ENCODE measurements around the gene DLL4. TPM values are rescaled to one million over a fixed set of nuclear protein-coding genes. Genes with fewer than 3 reads are reported as not detected.

Gene DLL4
- total RNA-seq, 1 donor from 2014 or later: 0.50 TPM

DNA sequence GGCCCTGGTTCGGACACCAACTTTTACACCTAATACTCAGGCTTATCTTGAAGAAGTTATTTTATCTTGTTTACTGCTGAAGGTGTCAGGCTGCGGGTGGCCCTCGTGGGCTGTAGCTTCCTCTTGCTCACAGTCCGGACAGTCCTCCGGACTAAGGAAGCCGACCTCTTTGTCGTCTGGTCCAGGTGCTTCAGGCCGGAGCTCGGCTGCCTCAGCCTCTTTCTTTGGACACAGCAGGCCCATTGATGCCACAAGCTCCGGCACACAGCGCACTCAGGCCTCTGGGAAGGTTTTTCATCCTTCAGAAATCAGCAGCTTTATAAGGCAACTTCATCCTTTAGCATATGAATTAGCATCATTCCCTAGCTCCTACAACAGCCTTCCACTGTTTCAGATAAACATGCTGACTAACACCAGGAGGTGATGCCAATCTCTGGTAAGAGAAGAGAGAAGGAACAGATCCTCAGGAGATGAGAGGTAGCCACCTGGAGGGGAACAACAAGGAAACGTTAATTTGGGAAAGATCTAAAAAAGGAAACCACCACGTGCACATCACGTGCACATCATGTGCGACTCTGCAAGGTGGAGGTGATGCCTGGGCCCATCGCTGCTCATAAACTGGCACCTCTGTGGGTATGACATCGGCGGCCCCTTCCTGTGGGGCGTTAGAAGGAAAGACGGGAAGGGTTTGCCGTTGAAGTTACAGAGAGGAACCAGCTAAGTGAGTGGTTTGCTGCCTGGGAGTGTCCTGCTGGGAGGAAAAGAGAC is 19.8 kb downstream of the DLL4 start:
- no peak for DNase-seq (ENCODE audit: low read depth)
- no peaks in the 10 kb centered on the region for H3K36me3 ChIP-seq (ENCODE audit: control insufficient read depth, insufficient read depth, low read length)
- no peak overlapping the region for H3K4me3 ChIP-seq (ENCODE audit: low read depth, low read length)
- H3K27me3 ChIP-seq (ENCODE audit: control insufficient read depth, insufficient read depth, low read length): no peaks in the 10 kb centered on the region
- TF ChIP-seq, protein P1, sequence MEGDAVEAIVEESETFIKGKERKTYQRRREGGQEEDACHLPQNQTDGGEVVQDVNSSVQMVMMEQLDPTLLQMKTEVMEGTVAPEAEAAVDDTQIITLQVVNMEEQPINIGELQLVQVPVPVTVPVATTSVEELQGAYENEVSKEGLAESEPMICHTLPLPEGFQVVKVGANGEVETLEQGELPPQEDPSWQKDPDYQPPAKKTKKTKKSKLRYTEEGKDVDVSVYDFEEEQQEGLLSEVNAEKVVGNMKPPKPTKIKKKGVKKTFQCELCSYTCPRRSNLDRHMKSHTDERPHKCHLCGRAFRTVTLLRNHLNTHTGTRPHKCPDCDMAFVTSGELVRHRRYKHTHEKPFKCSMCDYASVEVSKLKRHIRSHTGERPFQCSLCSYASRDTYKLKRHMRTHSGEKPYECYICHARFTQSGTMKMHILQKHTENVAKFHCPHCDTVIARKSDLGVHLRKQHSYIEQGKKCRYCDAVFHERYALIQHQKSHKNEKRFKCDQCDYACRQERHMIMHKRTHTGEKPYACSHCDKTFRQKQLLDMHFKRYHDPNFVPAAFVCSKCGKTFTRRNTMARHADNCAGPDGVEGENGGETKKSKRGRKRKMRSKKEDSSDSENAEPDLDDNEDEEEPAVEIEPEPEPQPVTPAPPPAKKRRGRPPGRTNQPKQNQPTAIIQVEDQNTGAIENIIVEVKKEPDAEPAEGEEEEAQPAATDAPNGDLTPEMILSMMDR (IDR thresholded peaks at IDR 0.05; ENCODE audit: insufficient read depth, low read length, poor library complexity, severe bottlenecking): no peak

GRCh38 chr15:40949756-40950207 is 20.6 kb downstream of the DLL4 start:
- Histone ChIP-seq H3K27me3 (ENCODE audit: control insufficient read depth, insufficient read depth, low read length) (no peaks in the 10 kb centered on the region), H3K4me3 (ENCODE audit: low read depth, low read length) (no peak overlapping the region), H3K36me3 (ENCODE audit: control insufficient read depth, insufficient read depth, low read length) (no peaks in the 10 kb centered on the region)
- no peak for DNase-seq (ENCODE audit: low read depth)
- TF ChIP-seq, protein P1 (IDR thresholded peaks at IDR 0.05; ENCODE audit: insufficient read depth, low read length, poor library complexity, severe bottlenecking): no peak

GRCh38 chr15:40951764-40952163 is 22.6 kb downstream of the DLL4 start:
- DNase-seq (ENCODE audit: low read depth): no peak
- peaks cover 1% of the 10 kb centered on the region for H3K36me3 ChIP-seq (ENCODE audit: control insufficient read depth, insufficient read depth, low read length)
- no peak overlapping the region for H3K4me3 ChIP-seq (ENCODE audit: low read depth, low read length)

DNA sequence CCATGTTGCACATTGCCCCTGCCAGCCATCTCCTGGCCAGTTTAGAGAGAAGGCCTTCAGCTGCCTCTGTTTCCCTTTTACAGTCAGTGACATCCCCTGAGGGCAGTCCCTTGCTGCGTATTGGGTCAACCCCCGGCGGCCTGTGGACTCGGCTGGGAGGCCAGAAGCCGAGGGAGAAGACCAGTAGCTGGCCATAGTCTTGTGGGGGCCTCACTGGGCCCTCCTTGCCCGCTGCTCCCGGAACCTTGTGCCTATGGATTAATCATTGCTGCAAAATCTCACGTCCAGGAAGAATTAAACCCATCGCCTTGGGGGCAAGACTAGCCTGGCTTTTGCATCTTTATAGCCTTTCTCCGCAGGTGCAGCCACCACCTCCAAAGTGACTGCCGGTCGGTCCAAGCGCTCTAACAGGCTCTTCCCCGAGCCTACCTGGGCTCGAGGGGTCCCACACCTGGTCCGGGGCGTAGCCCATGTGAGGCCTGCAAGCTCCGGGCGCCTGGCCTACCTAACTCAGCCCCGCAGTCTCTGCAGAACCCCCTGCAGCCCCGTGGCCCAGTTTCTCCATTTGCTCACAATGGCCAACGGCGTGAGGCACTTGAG is 23.3 kb downstream of the DLL4 start:
- TF ChIP-seq, protein P1 (IDR thresholded peaks at IDR 0.05; ENCODE audit: insufficient read depth, low read length, poor library complexity, severe bottlenecking): no peak
- peaks cover 2% of the 10 kb centered on the region for H3K36me3 ChIP-seq (ENCODE audit: control insufficient read depth, insufficient read depth, low read length)
- no peaks in the 10 kb centered on the region for H3K27me3 ChIP-seq (ENCODE audit: control insufficient read depth, insufficient read depth, low read length)
- DNase-seq (ENCODE audit: low read depth): no peak
- peak overlapping the region; percentile 80 for H3K4me3 ChIP-seq (ENCODE audit: low read depth, low read length)

More at GRCh38 chr15:40951764-40952163, 22.6 kb downstream of the DLL4 start:
- TF ChIP-seq, protein P1 (IDR thresholded peaks at IDR 0.05; ENCODE audit: insufficient read depth, low read length, poor library complexity, severe bottlenecking): no peak
- no peaks in the 10 kb centered on the region for H3K27me3 ChIP-seq (ENCODE audit: control insufficient read depth, insufficient read depth, low read length)

GRCh38 chr15:40952901-40953712 is 24.0 kb downstream of the DLL4 start, which contains the start of gene CHAC1:
Gene CHAC1 (plus strand): TSS chr15:40953471. CDS start chr15:40953584, 113 bp downstream.
- no peaks in the 10 kb centered on the region for H3K27me3 ChIP-seq (ENCODE audit: control insufficient read depth, insufficient read depth, low read length)
- H3K36me3 ChIP-seq (ENCODE audit: control insufficient read depth, insufficient read depth, low read length): peaks cover 2% of the 10 kb centered on the region
- peak within 1 kb of the TSS; percentile 80 for H3K4me3 ChIP-seq (ENCODE audit: low read depth, low read length)
- TF ChIP-seq, protein P1 (IDR thresholded peaks at IDR 0.05; ENCODE audit: insufficient read depth, low read length, poor library complexity, severe bottlenecking): no peak
- DNase-seq (ENCODE audit: low read depth): peak; percentile 89
